GM12875 (cell line): Measurements from ENCODE around the gene IFNGR2.

Experiments
- H3K4me3 ChIP-seq: one replicate; pipeline ENCODE4 v1.5.1; 2011; ENCODE audit warnings: low read depth, low read length, control low read depth
- TF ChIP-seq, protein P1 (sequence below): IDR thresholded peaks from 2 replicates; pipeline ENCODE4 v1.5.1; 2011; ENCODE audit warnings: low read depth, mild to moderate bottlenecking, control low read depth, inconsistent platforms, low read length, moderate library complexity, borderline replicate concordance; ENCODE audit not compliant: insufficient read depth

The IFNGR2 gene

DNA sequence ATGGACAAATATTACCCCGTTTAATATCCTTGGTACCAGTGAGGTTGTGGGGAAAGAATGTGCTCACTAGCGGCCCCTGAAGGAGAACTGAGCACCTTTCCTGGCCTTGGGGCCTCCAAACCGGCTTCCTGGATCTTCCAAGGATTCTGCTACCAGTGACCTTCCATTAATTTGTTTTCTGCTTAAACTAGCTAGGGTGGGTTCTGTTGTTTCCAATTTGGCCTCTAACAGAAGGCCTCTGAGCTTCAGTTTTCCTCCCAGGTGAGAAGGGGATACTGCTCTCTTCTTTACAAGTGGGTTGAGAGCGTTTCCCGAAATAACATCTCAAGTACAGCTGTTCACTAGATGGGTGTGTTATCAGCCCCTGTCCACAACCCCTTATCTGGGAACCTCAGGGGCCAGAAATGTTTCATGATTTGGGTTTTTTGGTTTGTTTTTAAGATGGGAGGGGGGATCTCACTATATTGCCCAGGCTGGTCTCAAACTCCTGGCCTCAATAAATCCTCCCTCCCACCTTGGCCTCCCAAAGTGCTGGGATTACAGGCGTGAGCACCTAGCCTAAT, 16.9 kb upstream of the IFNGR2 start:
- TF ChIP-seq, protein P1, sequence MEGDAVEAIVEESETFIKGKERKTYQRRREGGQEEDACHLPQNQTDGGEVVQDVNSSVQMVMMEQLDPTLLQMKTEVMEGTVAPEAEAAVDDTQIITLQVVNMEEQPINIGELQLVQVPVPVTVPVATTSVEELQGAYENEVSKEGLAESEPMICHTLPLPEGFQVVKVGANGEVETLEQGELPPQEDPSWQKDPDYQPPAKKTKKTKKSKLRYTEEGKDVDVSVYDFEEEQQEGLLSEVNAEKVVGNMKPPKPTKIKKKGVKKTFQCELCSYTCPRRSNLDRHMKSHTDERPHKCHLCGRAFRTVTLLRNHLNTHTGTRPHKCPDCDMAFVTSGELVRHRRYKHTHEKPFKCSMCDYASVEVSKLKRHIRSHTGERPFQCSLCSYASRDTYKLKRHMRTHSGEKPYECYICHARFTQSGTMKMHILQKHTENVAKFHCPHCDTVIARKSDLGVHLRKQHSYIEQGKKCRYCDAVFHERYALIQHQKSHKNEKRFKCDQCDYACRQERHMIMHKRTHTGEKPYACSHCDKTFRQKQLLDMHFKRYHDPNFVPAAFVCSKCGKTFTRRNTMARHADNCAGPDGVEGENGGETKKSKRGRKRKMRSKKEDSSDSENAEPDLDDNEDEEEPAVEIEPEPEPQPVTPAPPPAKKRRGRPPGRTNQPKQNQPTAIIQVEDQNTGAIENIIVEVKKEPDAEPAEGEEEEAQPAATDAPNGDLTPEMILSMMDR, result peak; percentile 32; the same call in 1 of the 2 replicates

DNA sequence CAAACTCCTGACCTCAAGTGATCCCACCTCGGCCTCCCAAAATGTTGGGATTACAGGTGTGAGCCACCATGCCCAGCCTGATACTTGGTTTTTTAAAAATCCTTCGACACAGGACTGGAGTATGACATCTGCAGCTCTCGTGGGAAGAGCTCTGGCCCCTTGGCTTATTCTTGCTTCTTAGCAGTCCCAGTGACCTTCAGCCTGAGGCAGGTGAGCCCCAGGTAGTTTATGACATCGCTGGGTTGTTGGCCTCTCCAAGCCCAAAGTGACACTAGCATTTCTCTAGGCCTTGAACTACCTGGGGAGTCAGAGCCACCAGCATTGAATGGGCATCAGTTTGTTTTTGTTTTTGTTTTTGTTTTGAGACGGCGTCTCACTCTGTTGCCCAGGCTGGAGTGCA, 15.9 kb upstream of the IFNGR2 start:
- H3K4me3 ChIP-seq, result no peak overlapping the region
- TF ChIP-seq, protein P1, result no peak

More for the DNA sequence above, 16.9 kb upstream of the IFNGR2 start:
- H3K4me3 ChIP-seq, result no peak overlapping the region

DNA sequence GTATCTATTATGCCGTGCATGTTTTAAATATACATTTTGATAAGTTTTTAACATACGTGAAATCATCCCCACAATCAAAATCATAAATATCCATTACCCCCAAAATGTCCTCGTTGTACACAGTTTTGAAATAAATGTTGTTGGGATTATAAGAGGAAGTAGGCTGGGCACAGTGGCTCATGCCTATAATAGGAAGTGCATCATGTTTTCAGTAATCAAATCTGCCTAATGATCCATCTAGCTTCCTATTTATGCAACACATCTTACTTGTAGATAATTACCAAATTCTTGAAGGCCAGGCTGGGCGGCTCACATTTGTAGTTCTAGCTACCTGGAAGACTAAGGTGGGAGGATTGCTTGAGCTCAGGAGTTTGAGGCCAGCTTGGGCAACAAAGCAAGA, 15.0 kb upstream of the IFNGR2 start:
- TF ChIP-seq, protein P1, result no peak

DNA sequence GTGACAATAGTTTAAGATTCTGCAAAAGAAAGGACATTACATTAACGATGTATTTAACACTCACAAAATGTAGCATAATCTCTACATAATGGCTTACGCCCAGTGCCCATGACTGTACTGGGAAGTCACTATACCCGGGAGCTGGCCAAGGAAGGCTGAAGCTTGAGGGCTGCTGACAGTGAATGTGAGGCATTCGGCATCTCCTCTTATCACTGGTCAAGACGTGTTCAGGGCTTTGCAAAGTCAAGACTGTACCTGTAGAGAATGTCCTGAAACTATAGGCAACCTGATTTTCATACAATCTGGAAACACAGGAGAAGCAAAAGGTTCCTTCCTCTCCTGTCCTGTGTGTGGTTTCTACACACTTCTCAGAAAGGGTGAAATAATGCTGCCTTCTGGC, 12.7 kb upstream of the IFNGR2 start:
- TF ChIP-seq, protein P1, result no peak
- no peak overlapping the region for H3K4me3 ChIP-seq

More for the DNA sequence above, 15.0 kb upstream of the IFNGR2 start:
- no peak overlapping the region for H3K4me3 ChIP-seq

DNA sequence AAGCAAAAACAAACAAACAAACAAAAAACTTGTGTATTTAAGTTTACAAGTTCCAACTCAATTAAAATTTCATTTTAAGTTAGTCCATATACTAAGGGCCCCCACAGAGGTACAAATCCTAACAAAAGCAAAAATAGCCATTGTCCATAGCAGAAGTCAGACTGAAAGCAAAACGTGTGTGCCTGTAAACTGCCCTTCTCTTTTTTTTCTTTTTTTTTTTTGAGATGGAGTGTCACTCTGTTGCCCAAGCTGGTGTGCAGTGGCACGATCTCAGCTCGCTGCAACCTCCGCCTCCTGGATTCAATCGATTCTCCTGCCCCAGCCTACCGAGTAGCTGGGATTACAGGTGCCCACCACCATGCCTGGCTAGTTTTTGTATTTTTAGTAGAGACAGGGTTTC, 11.6 kb upstream of the IFNGR2 start:
- TF ChIP-seq, protein P1, result no peak
- no peak overlapping the region for H3K4me3 ChIP-seq

DNA sequence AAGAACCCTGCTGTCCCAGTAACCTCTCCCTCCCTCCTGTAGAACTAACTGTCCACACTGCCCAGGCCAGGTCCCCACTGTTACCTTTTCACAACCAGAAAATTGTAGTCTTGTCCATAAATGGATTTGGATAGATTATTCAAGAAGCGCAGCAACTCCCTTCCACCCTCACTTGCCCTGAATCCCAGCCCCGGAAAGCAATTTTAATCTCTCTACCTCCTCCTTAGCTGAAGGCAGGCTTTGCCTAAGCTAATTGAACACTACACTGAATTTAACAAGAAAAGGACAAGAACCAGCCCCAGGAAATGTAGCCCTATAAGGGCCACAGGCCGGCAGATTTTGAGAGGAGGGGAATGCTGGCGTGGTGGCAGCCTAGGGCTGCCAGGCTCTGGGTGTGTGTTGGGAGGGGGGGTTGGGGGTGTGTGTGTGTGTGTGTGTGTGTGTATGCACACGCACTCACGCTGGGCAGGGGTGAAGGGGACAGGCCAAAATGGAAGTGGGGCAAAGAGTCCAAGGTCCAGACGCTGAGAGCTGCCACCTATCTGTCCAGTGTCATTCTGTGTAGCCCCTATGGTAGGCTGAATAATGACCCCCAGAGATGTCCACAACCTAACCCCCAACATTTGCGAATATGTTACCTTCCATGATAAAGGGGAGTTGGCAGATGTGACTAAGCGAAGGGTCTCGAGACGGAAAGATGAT, 10.8 kb upstream of the IFNGR2 start:
- H3K4me3 ChIP-seq, result no peak overlapping the region
- TF ChIP-seq, protein P1, result no peak

DNA sequence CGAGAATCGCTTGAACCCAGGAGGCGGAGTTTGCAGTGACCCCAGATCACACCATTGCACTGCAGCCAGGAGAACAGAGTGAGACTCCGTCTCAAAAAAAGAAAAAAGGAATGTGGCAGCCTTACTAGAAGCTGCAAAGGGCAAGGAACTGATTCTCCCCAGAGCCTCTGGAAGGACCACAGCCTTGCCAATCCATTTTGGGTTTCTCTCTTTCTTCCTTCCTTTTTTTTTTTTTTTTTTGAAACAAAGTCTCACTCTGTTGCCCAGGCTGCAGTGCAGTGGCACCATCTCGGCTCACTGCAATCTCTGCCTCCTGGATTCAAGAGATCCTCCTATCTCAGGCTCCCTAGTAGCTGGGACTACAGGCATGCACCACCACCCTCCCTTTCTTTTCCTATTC, 9.9 kb upstream of the IFNGR2 start:
- no peak overlapping the region for H3K4me3 ChIP-seq
- TF ChIP-seq, protein P1, result no peak
